Hepatocyte (in vitro differentiated cells): Measurements from ENCODE around the gene DAB2IP.

ENCODE experiments used
- CTCF ChIP-seq: fragments of 200-600 bp; sonication (generic); IDR thresholded peaks from 2 replicates; pipeline ENCODE4 v1.5.1; 2016; ENCODE audit warnings: antibody characterized with exemption, mild to moderate bottlenecking; ENCODE audit not compliant: poor library complexity
- EZH2 ChIP-seq: fragments of 200-600 bp; sonication (generic); IDR thresholded peaks from 2 replicates; pipeline ENCODE4 v1.6.1; 2016; ENCODE audit warnings: antibody characterized with exemption, mild to moderate bottlenecking, borderline replicate concordance
- EZH2phosphoT487 ChIP-seq: fragments of 200-600 bp; sonication (generic); IDR thresholded peaks from one replicate; pipeline ENCODE4 v1.6.1; 2018; ENCODE audit warnings: antibody characterized with exemption, mild to moderate bottlenecking, low read depth, moderate library complexity; ENCODE audit not compliant: unreplicated experiment, severe bottlenecking

GRCh38 chr9:121609822-121610637 is 41.4 kb upstream of the DAB2IP start:
- TF ChIP-seq CTCF (no peak), EZH2phosphoT487 (no peak), EZH2 (no peak)
